Uterus (tissue), 4 donors: ENCODE data around the gene RPS6KL1. TPM values are rescaled to one million over a fixed set of nuclear protein-coding genes. Genes with fewer than 3 reads are reported as not detected.

Experiments used
- DNase-seq, 2 donors: peaks; one replicate each; pipeline ENCODE4 v3.0.0-alpha.2; 2019 to 2020
- H3K27ac ChIP-seq, 2 donors: fragments of 200-600 bp; sonication (generic); 1 replicate in 1 of 2; 2 replicates in 1 of 2; pipeline ENCODE4 v1.5.1; 2016 to 2018
- H3K27me3 ChIP-seq, 2 donors: fragments of 200-600 bp; sonication (generic); one replicate each; pipeline ENCODE4 v1.5.1; 2018 to 2019; ENCODE audit warnings: control low read depth in 1 of 2
- H3K36me3 ChIP-seq, 2 donors: fragments of 200-600 bp; sonication (generic); one replicate each; pipeline ENCODE4 v1.5.1; 2019; ENCODE audit warnings: control low read depth in 1 of 2
- H3K4me1 ChIP-seq, 2 donors: fragments of 200-600 bp; sonication (generic); one replicate each; pipeline ENCODE4 v1.5.1; 2018 to 2019; ENCODE audit warnings: control low read depth in 1 of 2
- H3K4me3 ChIP-seq, 2 donors: fragments of 200-600 bp; sonication (generic); 1 replicate in 1 of 2; 2 replicates in 1 of 2; pipeline ENCODE4 v1.5.1; 2018 to 2019; ENCODE audit warnings: mild to moderate bottlenecking in 1 of 2
- H3K9me3 ChIP-seq, 2 donors: fragments of 200-600 bp; sonication (generic); one replicate each; pipeline ENCODE4 v1.5.1; 2019; ENCODE audit warnings: control low read depth in 1 of 2
- POLR2A ChIP-seq, 2 donors: fragments of 450-650 bp; IDR thresholded peaks; one replicate each; pipeline ENCODE4 v1.6.1; 2016; ENCODE audit warnings: antibody characterized with exemption in 2 of 2, mild to moderate bottlenecking in 1 of 2, moderate library complexity in 1 of 2
- intact Hi-C: fragments of 100-400 bp; cut with DNase I; formaldehyde crosslinking; loops from one replicate; pipeline ENCODE4 v1.15.1; 2023; ENCODE audit warnings: low total_unique reads
- total RNA-seq, 4 donors: library from RNA; depleted of rRNA in 3 of 4; stranded (reverse); fragments of >200 nt in 3 of 4; gene quantifications; one replicate each; pipeline versions ENCODE4 v1.1.0 to v1.2.4, GENCODE V29; 2014 to 2023
- TF ChIP-seq, protein P1 (sequence below), 4 experiments: fragments of 200-600 bp in 2 of 4; fragments of 450-650 bp in 2 of 4; sonication (generic) in 2 of 4; IDR thresholded peaks; one replicate each; pipeline ENCODE4 v1.5.1; 2016 to 2019; ENCODE audit warnings: antibody characterized with exemption in 4 of 4, mild to moderate bottlenecking in 2 of 4, moderate library complexity in 1 of 4
- donor health status: DM: yes; HTN: yes; CAD: no.

Gene RPS6KL1
- total RNA-seq, 4 donors from 2014 or later: 0.26 to 11.1 (median 3.0) TPM; not detected in 1

DNA sequence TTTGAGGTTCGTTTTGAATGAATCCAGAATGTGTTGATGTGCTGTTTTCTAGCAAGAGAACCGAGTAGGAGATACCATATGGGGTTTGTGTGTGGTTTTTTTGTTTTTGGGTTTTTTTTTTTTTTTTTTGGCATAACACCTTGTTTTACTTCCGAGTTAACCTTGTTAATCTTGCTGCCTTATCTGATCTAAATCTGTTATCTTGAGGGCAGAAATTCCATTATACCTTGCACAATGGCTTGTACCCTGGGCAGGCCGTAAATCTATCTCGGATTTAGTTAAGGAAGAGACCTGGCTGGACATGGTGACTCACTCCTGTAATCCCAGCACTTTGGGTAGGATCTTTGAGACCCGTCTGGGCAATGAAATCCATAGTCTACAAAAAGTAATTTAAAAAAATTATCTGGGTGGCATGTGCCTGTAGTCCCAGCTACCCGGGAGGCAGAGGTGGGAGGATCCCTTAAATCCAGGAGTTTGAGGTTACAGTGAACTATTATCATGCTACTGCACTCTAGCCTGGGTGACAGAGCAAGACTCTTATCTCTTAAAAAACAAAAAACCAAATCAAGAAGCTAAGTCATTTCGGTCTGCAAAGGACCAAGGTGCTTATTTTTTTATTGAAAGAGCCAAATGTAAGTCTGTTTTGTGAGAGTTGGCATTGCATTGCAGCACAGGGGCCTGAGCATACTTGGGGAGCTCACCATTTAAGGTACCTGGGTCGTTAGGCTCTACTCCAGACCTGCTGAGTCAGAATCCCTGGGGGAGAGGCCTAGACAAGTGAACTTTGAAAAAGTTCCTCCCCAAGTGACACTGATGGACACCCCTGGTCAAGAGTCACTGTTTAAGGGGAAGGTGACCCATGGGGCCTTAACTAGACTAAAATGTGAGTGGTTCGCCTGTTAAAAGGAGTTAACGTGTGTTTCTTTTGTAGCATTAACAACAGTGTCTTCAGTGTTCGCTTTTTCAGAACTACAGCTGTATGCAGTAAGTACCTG lies 34.6 kb downstream of the RPS6KL1 start:
- intact Hi-C loops: no loop called here
- DNase-seq: no peak
- H3K27me3 ChIP-seq: no peaks in the 10 kb centered on the region
- H3K4me3 ChIP-seq: no peak overlapping the region
- no peak overlapping the region for H3K27ac ChIP-seq
- H3K4me1 ChIP-seq: peaks cover 4 to 8% of the 10 kb centered on the region in 2 donors
- H3K36me3 ChIP-seq: no peaks in the 10 kb centered on the region
- H3K9me3 ChIP-seq: no peaks in the 10 kb centered on the region
- TF ChIP-seq, protein P1, sequence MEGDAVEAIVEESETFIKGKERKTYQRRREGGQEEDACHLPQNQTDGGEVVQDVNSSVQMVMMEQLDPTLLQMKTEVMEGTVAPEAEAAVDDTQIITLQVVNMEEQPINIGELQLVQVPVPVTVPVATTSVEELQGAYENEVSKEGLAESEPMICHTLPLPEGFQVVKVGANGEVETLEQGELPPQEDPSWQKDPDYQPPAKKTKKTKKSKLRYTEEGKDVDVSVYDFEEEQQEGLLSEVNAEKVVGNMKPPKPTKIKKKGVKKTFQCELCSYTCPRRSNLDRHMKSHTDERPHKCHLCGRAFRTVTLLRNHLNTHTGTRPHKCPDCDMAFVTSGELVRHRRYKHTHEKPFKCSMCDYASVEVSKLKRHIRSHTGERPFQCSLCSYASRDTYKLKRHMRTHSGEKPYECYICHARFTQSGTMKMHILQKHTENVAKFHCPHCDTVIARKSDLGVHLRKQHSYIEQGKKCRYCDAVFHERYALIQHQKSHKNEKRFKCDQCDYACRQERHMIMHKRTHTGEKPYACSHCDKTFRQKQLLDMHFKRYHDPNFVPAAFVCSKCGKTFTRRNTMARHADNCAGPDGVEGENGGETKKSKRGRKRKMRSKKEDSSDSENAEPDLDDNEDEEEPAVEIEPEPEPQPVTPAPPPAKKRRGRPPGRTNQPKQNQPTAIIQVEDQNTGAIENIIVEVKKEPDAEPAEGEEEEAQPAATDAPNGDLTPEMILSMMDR (IDR thresholded peaks at IDR 0.05): no peak
- TF ChIP-seq POLR2A (IDR thresholded peaks at IDR 0.05): no peak

GRCh38 chr14:74886001-74886400 lies 37.1 kb downstream of the RPS6KL1 start:
- H3K9me3 ChIP-seq: no peaks in the 10 kb centered on the region
- intact Hi-C loops: no loop called here
- TF ChIP-seq, protein P1 (IDR thresholded peaks at IDR 0.05): no peak
- no peak for TF ChIP-seq POLR2A (IDR thresholded peaks at IDR 0.05)
- H3K27me3 ChIP-seq: no peaks in the 10 kb centered on the region
- H3K36me3 ChIP-seq: no peaks in the 10 kb centered on the region
- no peak overlapping the region for H3K4me3 ChIP-seq
- H3K27ac ChIP-seq: peak overlapping the region; percentile 30 to 48
- DNase-seq: peak in 1 of 2 donors; percentile 31
- peaks cover 8 to 9% of the 10 kb centered on the region in 2 donors for H3K4me1 ChIP-seq

DNA sequence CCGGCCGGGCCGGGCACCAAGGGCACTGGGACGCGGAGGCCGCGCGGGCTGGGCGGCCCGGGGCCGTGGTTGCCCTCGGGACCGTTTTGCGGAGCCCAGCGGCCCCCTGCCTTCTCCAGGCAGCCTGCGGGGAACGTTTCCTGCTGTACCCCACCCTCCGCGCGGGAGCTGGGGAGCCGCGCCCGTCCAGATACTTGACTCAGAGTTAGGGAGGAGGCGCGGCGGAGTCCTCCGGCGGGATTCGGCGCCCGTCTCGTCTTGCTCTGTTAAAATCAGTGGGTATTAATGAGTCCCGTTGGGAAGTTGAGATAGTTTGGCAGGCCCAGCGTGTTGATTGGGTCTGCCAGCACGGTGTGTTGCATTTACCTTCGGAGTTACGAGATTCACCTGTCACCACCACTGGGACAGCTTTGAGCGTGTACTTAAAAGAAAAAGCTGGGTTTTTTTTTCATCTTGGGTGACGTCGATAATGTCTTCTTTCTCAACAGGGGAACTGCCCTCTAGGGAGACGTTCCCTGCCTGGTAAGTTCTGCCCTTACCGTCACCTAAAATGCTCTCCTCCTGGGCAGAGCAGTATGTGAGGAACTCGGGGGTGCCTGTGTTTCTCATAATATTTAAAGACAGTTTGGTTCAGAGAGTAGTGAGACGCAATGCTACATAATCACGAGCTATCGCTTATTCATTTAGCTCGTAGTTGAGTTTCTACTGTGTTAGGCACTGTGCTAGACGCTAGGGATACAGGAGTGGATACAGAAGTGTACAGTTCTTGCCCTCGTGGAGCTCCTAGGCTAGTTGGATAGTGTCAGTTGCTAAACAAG lies 40.7 kb downstream of the RPS6KL1 start:
- no peak for TF ChIP-seq POLR2A (IDR thresholded peaks at IDR 0.05)
- TF ChIP-seq, protein P1 (IDR thresholded peaks at IDR 0.05): no peak
- peak in 1 of 2 donors; percentile 33 for DNase-seq
- Histone ChIP-seq H3K36me3 (no peaks in the 10 kb centered on the region), H3K27ac (peak overlapping the region; percentile 92 to 97), H3K4me3 (peak overlapping the region; percentile 73 to 99), H3K27me3 (no peaks in the 10 kb centered on the region), H3K4me1 (peaks cover 8 to 9% of the 10 kb centered on the region in 2 donors), H3K9me3 (no peaks in the 10 kb centered on the region)
- intact Hi-C loops: no loop called here

- Histone ChIP-seq H3K4me1 (peaks cover 8 to 9% of the 10 kb centered on the region in 2 donors), H3K4me3 (peak within 1 kb of the TSS; percentile 73 to 99), H3K9me3 (no peaks in the 10 kb centered on the region), H3K27ac (peak within 1 kb of the TSS; percentile 92 to 97), H3K27me3 (no peaks in the 10 kb centered on the region), H3K36me3 (no peaks in the 10 kb centered on the region)
- intact Hi-C loops: no loop called here
- TF ChIP-seq, protein P1 (IDR thresholded peaks at IDR 0.05): peak in 1 of 4 experiments; percentile 30
- TF ChIP-seq POLR2A (IDR thresholded peaks at IDR 0.05): peak; percentile 52 to 87
- peak; percentile 80 to 88 for DNase-seq
Observed at GRCh38 chr14:74881431-74882102, 41.5 kb downstream of the RPS6KL1 start, which contains the start of gene DLST. Gene DLST (plus strand): TSS chr14:74881916. CDS start chr14:74881954, 38 bp downstream.
